A673 (cell line): ENCODE results near the gene ATP2A2.

Experiments
- EZH2 ChIP-seq: fragments of 200-600 bp; sonication (generic); IDR thresholded peaks from 2 replicates; pipeline ENCODE4 v1.6.1; 2017; ENCODE audit warnings: borderline replicate concordance, low read depth, mild to moderate bottlenecking, mixed read lengths, antibody characterized with exemption, low read length; ENCODE audit not compliant: poor library complexity, severe bottlenecking
- TF ChIP-seq, protein P1 (sequence below): fragments of 300-800, 200-600 bp; sonication (generic); conservative IDR thresholded peaks from 2 replicates; pipeline ENCODE4 v1.5.1; 2017; ENCODE audit warnings: low read depth, mild to moderate bottlenecking, antibody characterized with exemption, low read length, moderate library complexity, mixed read lengths

DNA sequence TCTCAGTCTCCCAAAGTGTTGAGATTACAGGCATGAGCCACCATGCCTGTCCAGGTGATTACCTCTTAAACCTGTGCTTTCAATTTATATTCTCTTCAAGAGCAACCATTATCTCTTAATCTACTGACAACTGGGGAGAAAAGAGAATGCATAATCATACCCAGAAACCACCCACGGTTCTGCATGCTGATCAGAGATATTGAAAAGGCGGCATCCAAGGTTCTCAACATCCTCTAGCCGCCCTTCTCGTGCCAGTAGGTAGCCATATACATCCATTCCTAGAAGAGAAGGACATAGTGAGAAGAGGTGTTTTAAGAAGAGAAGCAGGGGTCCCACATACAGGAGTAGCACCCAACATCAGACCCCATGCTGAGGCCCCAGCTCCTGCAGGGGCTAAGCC lies 101.6 kb downstream of the ATP2A2 start:
- TF ChIP-seq, protein P1, sequence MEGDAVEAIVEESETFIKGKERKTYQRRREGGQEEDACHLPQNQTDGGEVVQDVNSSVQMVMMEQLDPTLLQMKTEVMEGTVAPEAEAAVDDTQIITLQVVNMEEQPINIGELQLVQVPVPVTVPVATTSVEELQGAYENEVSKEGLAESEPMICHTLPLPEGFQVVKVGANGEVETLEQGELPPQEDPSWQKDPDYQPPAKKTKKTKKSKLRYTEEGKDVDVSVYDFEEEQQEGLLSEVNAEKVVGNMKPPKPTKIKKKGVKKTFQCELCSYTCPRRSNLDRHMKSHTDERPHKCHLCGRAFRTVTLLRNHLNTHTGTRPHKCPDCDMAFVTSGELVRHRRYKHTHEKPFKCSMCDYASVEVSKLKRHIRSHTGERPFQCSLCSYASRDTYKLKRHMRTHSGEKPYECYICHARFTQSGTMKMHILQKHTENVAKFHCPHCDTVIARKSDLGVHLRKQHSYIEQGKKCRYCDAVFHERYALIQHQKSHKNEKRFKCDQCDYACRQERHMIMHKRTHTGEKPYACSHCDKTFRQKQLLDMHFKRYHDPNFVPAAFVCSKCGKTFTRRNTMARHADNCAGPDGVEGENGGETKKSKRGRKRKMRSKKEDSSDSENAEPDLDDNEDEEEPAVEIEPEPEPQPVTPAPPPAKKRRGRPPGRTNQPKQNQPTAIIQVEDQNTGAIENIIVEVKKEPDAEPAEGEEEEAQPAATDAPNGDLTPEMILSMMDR, result no peak
- no peak for TF ChIP-seq EZH2
